Measurements from ENCODE around the gene ISG20.

- TF ChIP-seq CTCF (IDR thresholded peaks at IDR 0.05; ENCODE audit: low read depth, low read length, missing input control), result no peak
- no peak for TF ChIP-seq RXRA (IDR thresholded peaks at IDR 0.05)
- TF ChIP-seq GABPA (IDR thresholded peaks at IDR 0.05 in 1 of 2, conservative IDR thresholded peaks at IDR 0.05 in 1 of 2), result no peak
- no peak for TF ChIP-seq YY1 (IDR thresholded peaks at IDR 0.05)
- TF ChIP-seq HNF4G (IDR thresholded peaks at IDR 0.05), result no peak
- TF ChIP-seq MAX (IDR thresholded peaks at IDR 0.05), result no peak
- no peak for TF ChIP-seq JUND (IDR thresholded peaks at IDR 0.05)
- TF ChIP-seq TAF1 (conservative IDR thresholded peaks at IDR 0.05), result no peak
- TF ChIP-seq SP1 (IDR thresholded peaks at IDR 0.05), result peak; percentile 25
- TF ChIP-seq REST (IDR thresholded peaks at IDR 0.05), result no peak
Measured at GRCh38 chr15:88635318-88635717, 3.5 kb upstream of the ISG20 start.
